AG04450 (cell line): ENCODE results near the gene C9orf57. TPM values are rescaled to one million over a fixed set of nuclear protein-coding genes. Genes with fewer than 3 reads are reported as not detected.
"Not testable (repeated sequence)": the region's sequence is repeated elsewhere in the genome, so short reads cannot be mapped to it uniquely, and the experiment has no call there.

Experiments used
- CTCF ChIA-PET: fragments of 300-600, 350-600 bp; formaldehyde crosslinking; extraction: SDS; loops from one replicate; lab custom pipeline; 2022; ENCODE audit warnings: antibody characterized with exemption, inconsistent platforms; lab: Charles Lee
- POLR2A ChIA-PET: fragments of 350-600 bp; formaldehyde crosslinking; extraction: SDS; loops from one replicate; lab custom pipeline; 2021; ENCODE audit warnings: antibody characterized with exemption, inconsistent platforms; lab: Yijun Ruan, JAX
- DNase-seq: peaks from one replicate; pipeline ENCODE4 v3.0.0-alpha.2; 2011; ENCODE audit warnings: low read depth, low spot score
- H3K27ac ChIP-seq: one replicate; pipeline ENCODE4 v1.5.1; 2012; ENCODE audit warnings: low read depth, low read length, control low read depth
- H3K27me3 ChIP-seq: one replicate; pipeline ENCODE4 v1.6.0; 2012; ENCODE audit warnings: low read length; ENCODE audit not compliant: control insufficient read depth, insufficient read depth
- H3K4me3 ChIP-seq: 2 replicates; pipeline ENCODE4 v1.5.1; 2011; ENCODE audit warnings: mild to moderate bottlenecking, low read depth, low read length, control low read depth
- H3K9me3 ChIP-seq: 2 replicates; pipeline ENCODE4 v1.5.1; 2012; ENCODE audit warnings: low read length; ENCODE audit not compliant: control insufficient read depth, insufficient read depth
- CTCF ChIP-seq: IDR thresholded peaks from 2 replicates; pipeline ENCODE4 v1.5.1; 2011; ENCODE audit warnings: low read depth, low read length, control low read depth, inconsistent platforms
- polyA plus RNA-seq: library from polyadenylated mRNA; depleted of rRNA; stranded (reverse); fragments of >200 nt; gene quantifications from 2 replicates; pipeline ENCODE4 v1.2.3, GENCODE V29; 2011

Gene C9orf57
- polyA plus RNA-seq, 1 experiment = not detected

GRCh38 chr9:72082536-72082935 is 22.1 kb upstream of the C9orf57 start:
- POLR2A ChIA-PET = no interaction called here
- no peak for TF ChIP-seq CTCF
- CTCF ChIA-PET = no interaction called here

GRCh38 chr9:72074666-72075065 is 14.3 kb upstream of the C9orf57 start:
- DNase-seq, CTCF ChIA-PET, H3K9me3 ChIP-seq, POLR2A ChIA-PET, H3K27me3 ChIP-seq, H3K27ac ChIP-seq, H3K4me3 ChIP-seq: not testable (repeated sequence)

More at GRCh38 chr9:72082536-72082935, 22.1 kb upstream of the C9orf57 start:
- DNase-seq = no peak
- no peaks in the 10 kb centered on the region for H3K9me3 ChIP-seq
- H3K27ac ChIP-seq = no peak overlapping the region
- no peaks in the 10 kb centered on the region for H3K27me3 ChIP-seq
- H3K4me3 ChIP-seq = no peak overlapping the region

- no peak for TF ChIP-seq CTCF
- no peak overlapping the region for H3K27ac ChIP-seq
- H3K9me3 ChIP-seq = no peaks in the 10 kb centered on the region
- no peak overlapping the region for H3K4me3 ChIP-seq
- no peaks in the 10 kb centered on the region for H3K27me3 ChIP-seq
- CTCF ChIA-PET = interaction anchor here (0.6 kb wide), 1 partner anchor 718 kb away, joined by 3 read pairs; no protein-coding TSS in a partner anchor
- POLR2A ChIA-PET = no interaction called here
- DNase-seq = no peak
Measured at GRCh38 chr9:72065076-72065475, 4.7 kb upstream of the C9orf57 start.

- Histone ChIP-seq H3K27ac (no peak overlapping the region), H3K4me3 (no peak overlapping the region), H3K27me3 (no peaks in the 10 kb centered on the region), H3K9me3 (no peaks in the 10 kb centered on the region)
- TF ChIP-seq CTCF = no peak
- POLR2A ChIA-PET = no interaction called here
- CTCF ChIA-PET = interaction anchor here (1.0 kb wide), 1 partner anchor 13 kb away, joined by 4 read pairs; no protein-coding TSS in a partner anchor
- DNase-seq = no peak
Measured at GRCh38 chr9:72052122-72052521, 8.3 kb downstream of the C9orf57 start.

GRCh38 chr9:72048850-72049249 is 11.6 kb downstream of the C9orf57 start:
- H3K27me3 ChIP-seq = no peaks in the 10 kb centered on the region
- TF ChIP-seq CTCF = no peak
- no peak overlapping the region for H3K27ac ChIP-seq
- POLR2A ChIA-PET = no interaction called here
- no peak overlapping the region for H3K4me3 ChIP-seq
- DNase-seq = no peak
- CTCF ChIA-PET = interaction anchor here (1.0 to 2.8 kb wide), 4 partner anchors 10 to 243 kb away, joined by 3 to 16 read pairs (median 4); no protein-coding TSS in a partner anchor
- H3K9me3 ChIP-seq = no peaks in the 10 kb centered on the region
